ENCODE results near the gene HBS1L.

DNA sequence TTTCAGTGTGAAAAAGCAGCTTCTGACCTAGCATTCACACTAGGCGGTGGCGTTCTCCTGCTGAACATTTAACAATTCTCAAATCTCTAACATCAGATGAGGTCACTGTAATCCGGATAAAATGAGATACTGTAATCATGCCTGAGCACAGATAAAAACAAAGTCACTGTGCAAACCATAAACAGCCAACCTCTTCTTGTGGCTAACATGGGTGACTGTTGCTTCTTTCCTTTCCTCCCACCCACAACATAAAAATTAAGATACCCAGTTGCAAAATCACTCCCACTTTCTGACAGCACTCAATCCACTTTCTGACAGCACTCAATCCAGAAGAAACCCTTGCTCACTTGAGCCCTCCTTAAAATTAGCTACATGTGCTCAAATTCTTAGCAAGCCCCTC, 93.3 kb downstream of the HBS1L start:
- TF ChIP-seq, protein P1, sequence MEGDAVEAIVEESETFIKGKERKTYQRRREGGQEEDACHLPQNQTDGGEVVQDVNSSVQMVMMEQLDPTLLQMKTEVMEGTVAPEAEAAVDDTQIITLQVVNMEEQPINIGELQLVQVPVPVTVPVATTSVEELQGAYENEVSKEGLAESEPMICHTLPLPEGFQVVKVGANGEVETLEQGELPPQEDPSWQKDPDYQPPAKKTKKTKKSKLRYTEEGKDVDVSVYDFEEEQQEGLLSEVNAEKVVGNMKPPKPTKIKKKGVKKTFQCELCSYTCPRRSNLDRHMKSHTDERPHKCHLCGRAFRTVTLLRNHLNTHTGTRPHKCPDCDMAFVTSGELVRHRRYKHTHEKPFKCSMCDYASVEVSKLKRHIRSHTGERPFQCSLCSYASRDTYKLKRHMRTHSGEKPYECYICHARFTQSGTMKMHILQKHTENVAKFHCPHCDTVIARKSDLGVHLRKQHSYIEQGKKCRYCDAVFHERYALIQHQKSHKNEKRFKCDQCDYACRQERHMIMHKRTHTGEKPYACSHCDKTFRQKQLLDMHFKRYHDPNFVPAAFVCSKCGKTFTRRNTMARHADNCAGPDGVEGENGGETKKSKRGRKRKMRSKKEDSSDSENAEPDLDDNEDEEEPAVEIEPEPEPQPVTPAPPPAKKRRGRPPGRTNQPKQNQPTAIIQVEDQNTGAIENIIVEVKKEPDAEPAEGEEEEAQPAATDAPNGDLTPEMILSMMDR (IDR thresholded peaks at IDR 0.05; ENCODE audit: borderline replicate concordance, extremely low read depth, low read length, poor library complexity, severe bottlenecking): no peak
- TF ChIP-seq EZH2 (IDR thresholded peaks at IDR 0.05; ENCODE audit: borderline replicate concordance, low read depth, low read length, severe bottlenecking): no peak

Data from DND-41 (cell line).